Subcutaneous adipose tissue (tissue), 4 donors: ENCODE results near the gene ARMC9. TPM values are rescaled to one million over a fixed set of nuclear protein-coding genes. Genes with fewer than 3 reads are reported as not detected.

Experiments used
- total RNA-seq, 4 donors: library from RNA; depleted of rRNA; stranded (reverse); fragments of >200 nt; gene quantifications; one replicate each; pipeline ENCODE4 v1.1.0, GENCODE V29; 2016
- TF ChIP-seq, protein P1 (sequence below): fragments of 450-650 bp; IDR thresholded peaks from one replicate; pipeline ENCODE4 v1.5.1; 2016; ENCODE audit warnings: low read depth, mild to moderate bottlenecking, control low read depth, antibody characterized with exemption, moderate library complexity

Gene ARMC9
- total RNA-seq, 4 donors from 2014 or later = 0.98 to 16.5 (median 4.6) TPM

DNA sequence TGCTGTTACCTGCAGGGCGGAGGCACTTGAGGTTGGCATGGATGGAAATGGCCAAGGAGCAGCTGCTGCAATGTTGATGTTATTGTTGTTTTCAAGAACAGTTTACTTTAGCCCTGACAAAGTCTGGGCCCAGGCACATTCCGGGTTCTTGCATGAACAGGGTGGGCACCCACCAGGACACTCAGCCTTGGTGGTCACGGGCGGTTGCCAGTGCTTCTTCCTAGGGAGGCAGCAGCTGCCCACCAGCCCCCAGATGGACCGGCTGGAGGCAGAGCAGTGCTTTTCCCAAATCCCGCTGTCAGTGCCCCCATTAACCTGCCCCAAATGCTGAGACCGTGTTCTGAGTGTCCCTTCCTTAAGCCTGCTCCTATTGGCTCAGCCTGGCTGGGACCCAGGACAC, 158.6 kb downstream of the ARMC9 start:
- TF ChIP-seq, protein P1, sequence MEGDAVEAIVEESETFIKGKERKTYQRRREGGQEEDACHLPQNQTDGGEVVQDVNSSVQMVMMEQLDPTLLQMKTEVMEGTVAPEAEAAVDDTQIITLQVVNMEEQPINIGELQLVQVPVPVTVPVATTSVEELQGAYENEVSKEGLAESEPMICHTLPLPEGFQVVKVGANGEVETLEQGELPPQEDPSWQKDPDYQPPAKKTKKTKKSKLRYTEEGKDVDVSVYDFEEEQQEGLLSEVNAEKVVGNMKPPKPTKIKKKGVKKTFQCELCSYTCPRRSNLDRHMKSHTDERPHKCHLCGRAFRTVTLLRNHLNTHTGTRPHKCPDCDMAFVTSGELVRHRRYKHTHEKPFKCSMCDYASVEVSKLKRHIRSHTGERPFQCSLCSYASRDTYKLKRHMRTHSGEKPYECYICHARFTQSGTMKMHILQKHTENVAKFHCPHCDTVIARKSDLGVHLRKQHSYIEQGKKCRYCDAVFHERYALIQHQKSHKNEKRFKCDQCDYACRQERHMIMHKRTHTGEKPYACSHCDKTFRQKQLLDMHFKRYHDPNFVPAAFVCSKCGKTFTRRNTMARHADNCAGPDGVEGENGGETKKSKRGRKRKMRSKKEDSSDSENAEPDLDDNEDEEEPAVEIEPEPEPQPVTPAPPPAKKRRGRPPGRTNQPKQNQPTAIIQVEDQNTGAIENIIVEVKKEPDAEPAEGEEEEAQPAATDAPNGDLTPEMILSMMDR = no peak

DNA sequence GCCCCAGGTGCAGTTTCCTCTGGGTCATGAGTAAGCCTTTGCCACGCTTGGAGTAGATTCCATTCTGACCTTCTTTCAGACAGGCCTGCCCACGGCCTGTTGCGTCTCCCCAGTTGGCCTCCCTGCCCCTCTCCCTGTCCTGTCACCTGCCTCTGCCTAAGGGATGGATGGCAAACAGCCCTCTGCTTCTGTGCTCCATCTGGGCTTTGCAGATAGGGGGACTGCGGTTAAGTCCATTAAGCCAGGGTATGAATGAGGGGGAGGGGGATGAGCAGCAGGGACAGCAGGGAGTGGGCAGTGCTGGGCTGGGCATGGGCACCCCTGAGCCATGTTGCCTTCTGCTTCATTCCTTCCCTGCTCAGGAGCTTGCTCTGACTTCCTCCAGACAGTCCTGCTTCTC, 159.5 kb downstream of the ARMC9 start:
- TF ChIP-seq, protein P1 = no peak

DNA sequence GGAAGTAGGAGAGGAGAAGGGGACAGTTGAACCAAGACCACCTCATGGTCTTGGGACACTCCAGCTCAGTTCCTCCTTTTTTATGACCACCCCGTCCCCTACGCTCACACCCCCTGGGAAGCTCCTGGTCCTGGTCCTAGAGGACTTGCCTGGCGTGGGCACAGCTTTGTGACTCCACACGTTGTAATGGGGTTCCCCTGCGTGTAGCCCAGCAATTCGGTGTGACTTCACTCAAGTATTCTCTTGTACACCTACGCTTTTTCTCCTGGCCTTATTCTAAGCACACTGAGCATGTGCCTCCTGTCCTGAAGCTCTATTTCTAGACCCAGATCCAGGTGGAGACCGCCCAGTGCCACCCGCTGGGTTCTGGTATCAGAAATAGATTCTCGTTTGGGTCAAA, 161.0 kb downstream of the ARMC9 start:
- TF ChIP-seq, protein P1 = no peak

DNA sequence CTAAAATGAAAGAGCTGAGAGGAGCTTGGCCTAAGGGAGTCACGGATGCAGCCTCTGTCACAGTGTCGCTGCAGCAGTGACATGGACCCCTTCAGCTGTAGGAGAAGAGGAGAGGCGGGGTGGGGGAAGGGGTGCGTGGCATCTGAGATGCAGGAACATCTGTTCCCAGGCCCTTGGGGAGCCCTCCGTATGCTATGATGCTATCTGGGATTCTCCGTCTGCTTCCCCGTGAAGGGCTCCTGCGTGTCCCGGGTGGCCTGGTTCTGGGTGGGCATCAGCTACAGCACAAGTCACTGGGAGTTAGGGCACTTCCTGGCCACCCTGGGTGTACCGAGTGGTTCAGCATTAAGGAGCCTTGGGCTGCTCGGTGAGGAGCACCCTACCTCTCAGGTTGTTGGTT, 161.5 kb downstream of the ARMC9 start:
- TF ChIP-seq, protein P1 = no peak

DNA sequence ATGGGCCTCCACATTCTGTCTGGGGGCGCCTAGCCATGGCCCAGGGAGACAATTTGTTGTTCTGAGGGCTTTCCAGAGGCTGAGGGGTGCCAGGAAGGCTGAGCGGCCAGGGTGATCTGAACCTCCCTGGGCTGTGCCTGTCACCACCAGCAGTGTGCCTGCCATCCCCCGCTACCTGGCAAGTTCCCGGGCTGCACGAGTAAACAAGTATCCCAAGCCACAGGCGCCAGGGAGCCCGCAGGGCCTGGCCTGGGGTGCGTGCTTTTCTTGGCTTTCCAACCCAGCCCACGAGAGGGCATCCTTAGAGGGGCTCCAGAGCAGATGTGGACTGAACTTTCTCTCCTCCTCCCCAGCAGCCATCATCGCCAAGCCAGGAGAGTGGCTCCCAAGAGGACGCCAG, 162.0 kb downstream of the ARMC9 start:
- TF ChIP-seq, protein P1 = no peak

DNA sequence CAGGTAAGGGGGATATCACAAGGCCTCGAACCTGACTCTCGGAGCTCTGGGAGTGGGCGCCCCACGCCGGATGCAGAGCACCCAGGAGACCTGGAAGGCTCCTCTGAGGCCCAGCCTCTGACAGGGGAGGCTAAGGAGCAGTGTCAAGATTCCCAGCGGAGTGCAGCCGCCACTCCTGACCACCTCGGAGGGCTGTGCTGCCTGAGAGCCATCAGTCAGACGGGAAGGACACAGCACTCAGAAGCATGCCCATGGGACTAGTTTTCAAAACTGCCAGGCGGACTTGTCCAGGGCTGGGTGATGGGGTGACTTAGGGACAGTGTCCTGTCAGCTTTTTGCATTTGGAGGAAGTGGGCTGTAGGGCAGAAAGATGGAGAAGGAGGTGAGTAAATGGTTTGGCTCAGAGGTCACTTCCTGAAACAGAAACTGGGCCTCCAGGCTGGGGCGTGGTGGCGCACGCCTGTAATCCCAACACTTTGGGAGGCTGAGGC, 162.5 kb downstream of the ARMC9 start:
- TF ChIP-seq, protein P1 = no peak

DNA sequence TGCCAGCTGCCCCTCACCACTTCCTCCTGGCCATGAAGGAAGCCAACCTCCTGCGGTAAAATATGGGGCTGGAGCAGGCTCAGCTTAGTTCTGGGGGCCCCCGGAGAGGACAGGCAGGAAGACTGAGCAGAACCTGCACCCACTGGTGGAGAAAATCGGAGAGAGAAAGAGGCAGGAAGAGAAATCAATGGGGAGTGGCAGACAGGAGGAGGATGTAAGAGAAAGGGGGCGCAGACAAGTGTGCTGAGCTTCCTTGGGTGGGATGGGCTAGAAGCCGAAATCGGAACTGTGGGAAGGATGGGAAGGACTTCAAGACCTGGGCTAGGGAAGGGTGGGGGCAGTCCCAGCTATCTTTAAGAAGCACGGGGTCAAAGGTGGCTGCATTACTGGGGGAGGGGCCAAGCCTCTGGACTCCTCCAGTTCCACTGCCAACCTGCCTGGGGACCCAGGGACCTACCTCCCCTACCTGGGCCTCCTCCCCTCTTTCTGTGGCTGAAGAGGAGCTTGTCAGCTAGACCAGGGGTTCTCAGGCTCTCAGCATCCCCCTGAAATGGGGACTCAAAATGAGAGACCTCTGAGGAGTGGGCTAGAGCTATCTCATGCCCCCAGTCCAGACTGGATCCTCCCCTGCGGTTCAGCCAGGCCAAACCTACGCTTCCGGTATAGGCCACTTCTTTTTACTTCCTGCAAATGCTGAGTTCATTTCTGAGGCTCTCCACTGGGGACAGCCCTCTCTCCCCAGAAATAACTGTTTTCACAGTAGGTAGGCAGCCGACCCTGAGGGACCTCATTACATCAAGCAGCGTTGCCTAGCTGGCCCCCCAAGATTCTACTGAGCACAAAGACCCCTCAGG, 163.5 kb downstream of the ARMC9 start:
- TF ChIP-seq, protein P1 = no peak
